Measurements from ENCODE around the gene PDGFRA.
A peak's percentile ranks its signal among the peaks of the same experiment; 100 is the strongest.
"Not testable (repeated sequence)": the region's sequence is repeated elsewhere in the genome, so short reads cannot be mapped to it uniquely, and the experiment has no call there.

The PDGFRA gene

DNA sequence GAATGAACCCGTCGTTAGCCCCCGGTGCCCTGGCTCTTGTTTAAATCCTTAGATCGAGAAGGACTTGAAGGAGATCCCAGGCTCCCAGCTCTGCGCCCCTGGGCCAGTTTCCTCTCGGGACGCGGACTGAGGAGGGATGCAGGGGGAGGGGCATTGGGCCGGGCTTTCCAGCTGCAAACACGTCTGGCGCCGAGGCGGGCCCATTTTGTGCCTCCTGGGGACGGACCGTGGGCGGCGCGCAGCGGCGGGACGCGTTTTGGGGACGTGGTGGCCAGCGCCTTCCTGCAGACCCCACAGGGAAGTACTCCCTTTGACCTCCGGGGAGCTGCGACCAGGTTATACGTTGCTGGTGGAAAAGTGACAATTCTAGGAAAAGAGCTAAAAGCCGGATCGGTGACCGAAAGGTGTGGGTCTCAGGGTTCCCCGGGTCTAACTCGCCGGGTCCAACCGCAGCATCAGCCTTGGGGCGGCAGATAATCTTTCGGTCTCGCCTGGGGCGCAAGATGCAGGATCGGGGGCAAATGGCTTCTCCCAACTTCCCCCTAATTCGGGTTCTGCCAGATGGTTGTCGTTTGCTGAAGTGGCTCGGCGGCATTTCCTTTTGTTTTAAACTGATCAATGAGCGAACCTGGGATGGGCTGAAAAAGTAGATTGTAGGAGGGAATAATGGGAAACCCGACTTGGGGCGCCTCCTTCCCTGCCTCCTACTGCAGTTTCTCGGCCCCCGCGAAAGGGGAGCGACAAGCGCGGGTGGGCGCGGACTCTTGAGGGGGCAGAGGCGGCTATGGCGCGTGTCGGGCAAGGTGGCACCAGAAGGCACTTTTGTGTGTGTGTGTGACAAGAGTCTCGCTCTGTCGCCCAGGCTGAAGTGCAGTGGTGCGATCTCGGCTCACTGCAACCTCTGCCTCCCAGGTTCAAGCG lies 2.9 kb downstream of the PDGFRA start:
- TF ChIP-seq GATA1 (IDR thresholded peaks at IDR 0.05; ENCODE audit: low read depth, low read length) (no peak), POLR2A (IDR thresholded peaks at IDR 0.05; ENCODE audit: low read length) (no peak)
- DNase-seq, result no peak

DNA sequence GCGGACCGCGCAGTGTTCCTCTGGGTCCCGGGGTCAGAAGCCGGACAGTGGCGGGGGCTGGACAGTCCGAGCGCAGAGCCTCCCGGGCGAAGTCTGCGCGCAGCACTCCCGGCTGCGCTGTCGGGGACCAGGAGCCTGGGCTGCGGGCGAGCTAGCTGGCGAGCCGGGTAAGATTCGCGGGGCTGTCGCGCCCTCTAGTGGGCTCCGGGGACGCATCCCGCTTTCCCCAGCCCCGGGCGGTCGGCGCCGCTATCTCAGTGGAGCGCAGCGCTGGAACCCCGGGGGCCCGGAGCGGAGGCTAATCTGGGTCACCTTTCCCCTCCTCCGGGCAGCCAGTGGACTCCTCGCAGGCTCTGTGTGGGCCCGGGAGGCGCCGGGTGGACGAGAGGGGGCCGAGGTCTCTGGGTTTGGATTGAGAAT lies 4.2 kb downstream of the PDGFRA start:
- DNase-seq, result peak; percentile 82 to 84
- no peak for TF ChIP-seq POLR2A (IDR thresholded peaks at IDR 0.05; ENCODE audit: low read length)

DNA sequence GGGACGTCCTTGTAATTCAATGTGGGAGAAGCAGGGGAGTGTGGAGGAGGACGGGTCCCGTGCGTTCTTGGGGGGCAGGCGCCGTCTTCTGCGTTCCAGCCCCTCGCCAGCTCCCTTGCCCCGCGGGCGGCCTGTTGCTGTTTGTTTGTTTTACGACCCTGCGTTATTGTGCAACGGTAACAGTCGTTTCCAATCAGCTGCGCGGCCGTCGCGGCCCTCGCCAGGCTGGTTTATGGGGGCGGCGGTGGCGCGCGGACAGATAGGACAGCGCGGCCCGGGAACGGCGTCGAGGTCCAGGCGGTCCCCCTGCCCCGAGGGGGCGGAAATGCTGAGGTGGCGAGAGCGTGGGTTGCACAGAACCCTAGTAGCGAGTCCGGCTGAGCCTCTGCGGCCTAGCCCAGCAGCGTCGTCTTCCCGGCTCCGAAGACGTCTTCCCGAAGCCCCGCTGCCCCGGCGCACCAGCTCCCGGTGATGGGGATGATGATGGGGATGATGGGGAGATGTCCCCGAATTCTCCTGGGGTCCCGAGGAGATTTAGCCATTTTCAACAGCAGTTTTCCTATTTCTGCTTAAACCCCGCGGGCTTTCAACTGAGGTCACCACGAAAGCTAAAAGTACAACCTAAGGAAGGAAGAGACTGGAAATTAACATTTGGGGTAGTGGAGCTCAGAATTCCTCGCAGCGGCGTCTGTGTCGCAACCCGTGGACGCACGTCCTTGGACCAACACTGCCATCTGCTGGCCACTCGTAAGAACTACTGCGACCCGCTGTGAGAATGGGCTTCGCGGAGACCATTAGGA lies 4.8 kb downstream of the PDGFRA start:
- no peak for TF ChIP-seq GATA1 (IDR thresholded peaks at IDR 0.05; ENCODE audit: low read depth, low read length)
- no peak for TF ChIP-seq POLR2A (IDR thresholded peaks at IDR 0.05; ENCODE audit: low read length)
- peak; percentile 76 to 87 for DNase-seq

GRCh38 chr4:54234497-54235205 lies 5.6 kb downstream of the PDGFRA start:
- no peak for TF ChIP-seq GATA1 (IDR thresholded peaks at IDR 0.05; ENCODE audit: low read depth, low read length)
- TF ChIP-seq POLR2A (IDR thresholded peaks at IDR 0.05; ENCODE audit: low read length), result no peak
- no peak for DNase-seq

DNA sequence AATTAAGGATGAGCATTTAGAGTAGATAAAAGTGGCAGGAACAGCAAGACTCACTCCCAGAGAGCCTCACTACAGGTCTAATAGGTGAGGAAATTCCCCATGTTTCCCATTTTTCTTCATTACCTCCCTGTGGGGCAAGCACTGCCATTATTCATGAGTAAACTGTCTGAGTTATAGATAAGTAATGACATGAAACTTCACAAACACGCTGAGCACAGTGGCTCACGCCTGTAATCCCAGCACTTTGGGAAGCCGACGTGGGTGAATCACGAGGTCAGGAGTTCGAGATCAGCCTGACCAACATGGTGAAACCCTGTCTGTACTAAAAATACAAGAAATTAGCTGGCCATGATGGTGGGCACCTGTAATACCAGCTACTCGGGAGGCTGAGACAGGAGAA lies 7.2 kb downstream of the PDGFRA start:
- DNase-seq, result not testable (repeated sequence)

DNA sequence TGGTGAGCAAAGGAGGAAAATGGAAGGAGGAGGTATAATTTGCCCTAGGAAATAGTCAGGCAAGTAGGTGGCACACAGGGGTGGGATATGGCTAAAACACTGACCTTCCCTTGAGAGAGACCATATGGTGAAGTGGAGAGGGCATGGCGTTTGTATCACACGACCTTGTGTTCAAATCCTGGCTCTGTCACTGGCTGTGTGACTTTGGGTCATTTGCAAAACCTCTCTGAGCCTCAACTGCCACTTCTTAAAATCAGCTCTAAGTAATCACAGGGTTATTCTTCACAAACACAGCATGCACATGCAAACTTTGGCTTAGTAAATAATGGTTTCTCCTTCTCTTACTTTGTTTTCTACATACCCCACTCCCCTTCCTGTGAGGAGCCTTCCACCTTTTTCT lies 8.7 kb downstream of the PDGFRA start:
- DNase-seq, result no peak
- TF ChIP-seq GATA1 (IDR thresholded peaks at IDR 0.05; ENCODE audit: low read depth, low read length) (no peak), POLR2A (IDR thresholded peaks at IDR 0.05; ENCODE audit: low read length) (no peak)

DNA sequence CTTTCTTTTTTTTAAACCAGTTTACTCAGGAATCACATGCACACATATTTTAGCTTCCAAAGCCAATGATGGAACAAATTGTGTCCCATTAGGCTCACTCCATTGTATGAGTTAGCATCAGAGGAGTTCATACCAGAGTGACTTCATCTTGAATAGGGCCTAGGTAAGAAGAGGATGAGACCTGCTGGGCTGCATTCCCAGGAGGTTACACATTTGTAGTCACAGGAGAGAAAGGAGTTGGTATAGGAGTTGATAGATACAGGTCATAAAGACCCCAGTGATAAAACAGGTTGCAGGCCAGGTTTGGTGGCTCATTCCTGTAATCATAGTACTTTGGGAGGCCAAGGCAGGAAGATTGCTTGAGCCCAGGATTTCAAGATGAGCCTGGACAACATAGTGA lies 9.3 kb downstream of the PDGFRA start:
- no peak for TF ChIP-seq POLR2A (IDR thresholded peaks at IDR 0.05; ENCODE audit: low read length)
- no peak for TF ChIP-seq GATA1 (IDR thresholded peaks at IDR 0.05; ENCODE audit: low read depth, low read length)
- DNase-seq, result no peak

GRCh38 chr4:54241268-54241823 lies 12.3 kb downstream of the PDGFRA start:
- peak; percentile 7 to 15 for DNase-seq

GRCh38 chr4:54243541-54243940 lies 14.4 kb downstream of the PDGFRA start:
- DNase-seq, result not testable (repeated sequence)

DNA sequence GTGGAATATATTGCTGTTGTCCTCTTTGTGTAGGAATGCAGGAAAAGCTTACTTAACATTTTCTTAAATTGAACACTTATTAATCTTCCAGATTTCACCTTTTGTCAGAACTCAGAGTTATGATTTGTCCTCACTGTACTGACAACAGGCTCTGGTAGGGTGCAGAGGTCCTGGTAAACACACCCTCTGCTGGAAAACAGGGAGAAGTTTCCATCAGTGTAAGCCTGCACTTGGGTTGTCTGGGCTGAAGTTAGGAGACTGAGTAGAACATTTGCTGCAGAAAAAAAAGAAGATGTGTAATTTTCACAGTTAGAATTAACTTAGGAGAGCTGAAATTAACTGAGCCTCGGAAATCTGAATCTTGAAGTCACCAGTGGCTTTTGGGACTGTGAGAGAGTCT lies 23.2 kb downstream of the PDGFRA start:
- DNase-seq, result not testable (repeated sequence)

DNA sequence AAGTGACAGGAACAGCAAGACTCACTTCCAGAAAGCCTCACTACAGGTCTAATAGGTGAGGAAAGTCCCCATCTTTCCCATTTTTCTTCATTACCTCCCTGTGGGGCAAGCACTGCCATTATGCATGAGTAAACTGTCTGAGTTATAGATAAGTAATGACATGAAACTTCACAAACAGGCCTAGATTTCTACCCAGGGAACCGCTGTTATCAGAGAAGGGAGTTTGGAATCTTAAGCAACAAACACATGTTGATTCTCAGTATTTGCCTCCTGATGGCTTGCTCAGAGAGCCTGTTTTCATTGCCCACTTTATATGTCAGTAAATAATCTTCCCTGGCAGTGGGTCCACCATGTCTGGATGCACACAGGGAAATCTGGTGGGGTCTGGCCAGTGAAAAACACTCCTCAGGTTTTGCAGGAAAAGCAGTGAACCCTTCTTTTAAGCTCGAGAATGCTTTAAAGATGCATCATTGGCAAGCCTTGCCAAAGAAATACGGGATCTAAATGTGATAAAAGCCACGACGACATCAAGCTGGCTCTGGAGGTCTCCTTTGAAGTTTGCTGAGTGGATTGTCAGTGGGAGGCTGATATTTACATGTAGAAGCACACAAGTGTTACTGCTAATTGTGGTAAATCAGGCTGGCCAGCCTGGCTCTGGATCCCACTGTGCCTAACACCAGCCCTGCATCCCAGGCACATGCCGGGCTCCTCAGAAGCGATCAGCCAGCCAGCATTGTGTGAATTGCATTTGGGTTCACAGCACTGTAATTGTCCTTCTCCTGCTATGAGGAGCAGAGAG lies 25.2 kb downstream of the PDGFRA start:
- TF ChIP-seq GATA1 (IDR thresholded peaks at IDR 0.05; ENCODE audit: low read depth, low read length) (no peak), POLR2A (IDR thresholded peaks at IDR 0.05; ENCODE audit: low read length) (no peak)
- DNase-seq, result no peak

DNA sequence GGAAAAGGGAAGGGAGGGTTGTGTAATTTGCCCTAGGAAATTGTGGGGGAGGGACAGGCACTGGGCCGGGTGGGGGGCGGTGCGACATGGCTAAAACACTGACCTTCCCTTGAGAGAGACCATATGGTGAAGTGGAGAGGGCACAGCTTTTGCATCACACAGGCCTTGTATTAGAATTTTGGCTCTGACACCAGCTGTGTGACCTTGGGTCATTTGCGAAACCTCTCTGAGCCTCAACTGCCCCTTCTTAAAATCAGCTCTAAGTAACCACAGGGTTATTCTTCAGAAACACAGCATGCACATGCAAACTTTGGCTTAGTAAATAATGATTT lies 25.8 kb downstream of the PDGFRA start:
- TF ChIP-seq GATA1 (IDR thresholded peaks at IDR 0.05; ENCODE audit: low read depth, low read length) (no peak), POLR2A (IDR thresholded peaks at IDR 0.05; ENCODE audit: low read length) (no peak)

GRCh38 chr4:54255881-54256280 lies 26.8 kb downstream of the PDGFRA start:
- no peak for TF ChIP-seq POLR2A (IDR thresholded peaks at IDR 0.05; ENCODE audit: low read length)
- TF ChIP-seq GATA1 (IDR thresholded peaks at IDR 0.05; ENCODE audit: low read depth, low read length), result no peak

More for the DNA sequence above, 25.8 kb downstream of the PDGFRA start:
- DNase-seq, result no peak

More at GRCh38 chr4:54255881-54256280, 26.8 kb downstream of the PDGFRA start:
- DNase-seq, result no peak

Data from erythroblast (primary cell).